HCT116 (cell line): ENCODE results near the gene WASL.

ENCODE experiments used
- ELF1 ChIP-seq: IDR thresholded peaks from 2 replicates; pipeline ENCODE4 v1.6.1; 2012; ENCODE audit warnings: low read depth, borderline replicate concordance
- POLR2A ChIP-seq: IDR thresholded peaks from 2 replicates; pipeline ENCODE4 v1.7.0; 2011; ENCODE audit warnings: borderline replicate concordance; ENCODE audit not compliant: insufficient read depth, insufficient read length; ENCODE audit errors: extremely low read depth
- POLR2AphosphoS5 ChIP-seq: IDR thresholded peaks from 2 replicates; pipeline ENCODE4 v1.6.1; 2011; ENCODE audit warnings: mild to moderate bottlenecking, low read depth, low read length, moderate library complexity
- SIN3A ChIP-seq: IDR thresholded peaks from 2 replicates; pipeline ENCODE4 v1.6.1; 2012; ENCODE audit warnings: low read depth
- ZNF274 ChIP-seq: fragments of 200-500 bp; sonication (Bioruptor generic); IDR thresholded peaks from 2 replicates; pipeline ENCODE4 v1.6.1; 2014; ENCODE audit warnings: mild to moderate bottlenecking, low read depth, low read length, inconsistent platforms
- TF ChIP-seq, protein P1 (sequence below), 3 experiments: fragments of 200-600 bp in 1 of 3; sonication (generic) in 1 of 3; IDR thresholded peaks in 2 of 3; conservative IDR thresholded peaks in 1 of 3; 2 replicates each; pipeline ENCODE4 v1.5.1; 2012 to 2017; ENCODE audit warnings: low read depth in 2 of 3, low read length in 2 of 3, antibody characterized with exemption in 1 of 3, borderline replicate concordance in 1 of 3, control low read depth in 1 of 3, mild to moderate bottlenecking in 1 of 3, mixed read lengths in 1 of 3, mixed run types in 1 of 3, moderate library complexity in 1 of 3; ENCODE audit not compliant: insufficient read depth in 1 of 3

DNA sequence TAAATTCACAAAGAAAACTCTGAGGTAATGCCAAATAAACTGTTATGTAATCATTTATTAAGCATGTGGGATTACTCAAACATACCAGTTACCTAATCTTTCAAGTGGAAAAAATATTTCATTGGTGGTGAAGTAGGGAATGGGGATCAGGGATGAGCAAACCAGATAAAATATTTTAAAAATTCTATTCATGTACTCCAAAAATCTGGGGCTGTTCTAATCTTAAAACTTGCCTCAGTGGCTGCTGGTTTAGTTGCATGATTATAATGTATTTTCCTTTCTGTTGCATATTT, 73.7 kb downstream of the WASL start:
- no peak for TF ChIP-seq POLR2AphosphoS5
- no peak for TF ChIP-seq POLR2A
- TF ChIP-seq, protein P1, sequence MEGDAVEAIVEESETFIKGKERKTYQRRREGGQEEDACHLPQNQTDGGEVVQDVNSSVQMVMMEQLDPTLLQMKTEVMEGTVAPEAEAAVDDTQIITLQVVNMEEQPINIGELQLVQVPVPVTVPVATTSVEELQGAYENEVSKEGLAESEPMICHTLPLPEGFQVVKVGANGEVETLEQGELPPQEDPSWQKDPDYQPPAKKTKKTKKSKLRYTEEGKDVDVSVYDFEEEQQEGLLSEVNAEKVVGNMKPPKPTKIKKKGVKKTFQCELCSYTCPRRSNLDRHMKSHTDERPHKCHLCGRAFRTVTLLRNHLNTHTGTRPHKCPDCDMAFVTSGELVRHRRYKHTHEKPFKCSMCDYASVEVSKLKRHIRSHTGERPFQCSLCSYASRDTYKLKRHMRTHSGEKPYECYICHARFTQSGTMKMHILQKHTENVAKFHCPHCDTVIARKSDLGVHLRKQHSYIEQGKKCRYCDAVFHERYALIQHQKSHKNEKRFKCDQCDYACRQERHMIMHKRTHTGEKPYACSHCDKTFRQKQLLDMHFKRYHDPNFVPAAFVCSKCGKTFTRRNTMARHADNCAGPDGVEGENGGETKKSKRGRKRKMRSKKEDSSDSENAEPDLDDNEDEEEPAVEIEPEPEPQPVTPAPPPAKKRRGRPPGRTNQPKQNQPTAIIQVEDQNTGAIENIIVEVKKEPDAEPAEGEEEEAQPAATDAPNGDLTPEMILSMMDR (IDR thresholded peaks at IDR 0.05 in 2 of 3, conservative IDR thresholded peaks at IDR 0.05 in 1 of 3; ENCODE audit: borderline replicate concordance in 1 of 3, insufficient read depth in 1 of 3, low read depth in 2 of 3, low read length in 2 of 3), result no peak
- TF ChIP-seq SIN3A, result no peak
- no peak for TF ChIP-seq ELF1
- TF ChIP-seq ZNF274, result no peak
